ENCODE results near the gene SIRPG.

DNA sequence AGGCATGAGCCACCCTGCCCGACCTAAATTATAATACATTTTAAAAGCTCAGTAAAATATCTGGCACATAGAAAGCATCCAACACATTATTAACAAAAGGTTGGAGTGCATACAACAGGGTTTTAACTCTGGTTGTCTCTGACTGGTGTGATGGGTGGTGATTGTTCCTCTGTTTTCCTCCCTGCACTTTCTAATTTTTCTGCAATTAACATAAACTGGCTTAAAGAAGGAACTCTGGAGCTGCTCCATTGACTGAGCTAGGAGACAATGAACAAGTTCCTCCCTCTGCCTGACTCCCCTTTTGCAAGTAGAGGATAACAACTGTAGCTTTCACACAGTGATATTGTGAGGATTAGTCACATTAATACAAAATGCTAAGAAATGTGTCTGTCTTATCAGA lies 48.5 kb upstream of the SIRPG start:
- TF ChIP-seq, protein P1, sequence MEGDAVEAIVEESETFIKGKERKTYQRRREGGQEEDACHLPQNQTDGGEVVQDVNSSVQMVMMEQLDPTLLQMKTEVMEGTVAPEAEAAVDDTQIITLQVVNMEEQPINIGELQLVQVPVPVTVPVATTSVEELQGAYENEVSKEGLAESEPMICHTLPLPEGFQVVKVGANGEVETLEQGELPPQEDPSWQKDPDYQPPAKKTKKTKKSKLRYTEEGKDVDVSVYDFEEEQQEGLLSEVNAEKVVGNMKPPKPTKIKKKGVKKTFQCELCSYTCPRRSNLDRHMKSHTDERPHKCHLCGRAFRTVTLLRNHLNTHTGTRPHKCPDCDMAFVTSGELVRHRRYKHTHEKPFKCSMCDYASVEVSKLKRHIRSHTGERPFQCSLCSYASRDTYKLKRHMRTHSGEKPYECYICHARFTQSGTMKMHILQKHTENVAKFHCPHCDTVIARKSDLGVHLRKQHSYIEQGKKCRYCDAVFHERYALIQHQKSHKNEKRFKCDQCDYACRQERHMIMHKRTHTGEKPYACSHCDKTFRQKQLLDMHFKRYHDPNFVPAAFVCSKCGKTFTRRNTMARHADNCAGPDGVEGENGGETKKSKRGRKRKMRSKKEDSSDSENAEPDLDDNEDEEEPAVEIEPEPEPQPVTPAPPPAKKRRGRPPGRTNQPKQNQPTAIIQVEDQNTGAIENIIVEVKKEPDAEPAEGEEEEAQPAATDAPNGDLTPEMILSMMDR (IDR thresholded peaks at IDR 0.05 in 2 of 3, conservative IDR thresholded peaks at IDR 0.05 in 1 of 3; ENCODE audit: control insufficient read depth in 2 of 3, extremely low read depth in 1 of 3, insufficient read depth in 1 of 3, low read depth in 3 of 3, low read length in 3 of 3), result no peak
- no peak for TF ChIP-seq SIX5 (IDR thresholded peaks at IDR 0.05; ENCODE audit: low read depth, low read length, severe bottlenecking)
- TF ChIP-seq TAF1 (IDR thresholded peaks at IDR 0.05; ENCODE audit: borderline replicate concordance, low read depth, low read length), result no peak
- no peak for TF ChIP-seq CREB1 (IDR thresholded peaks at IDR 0.05; ENCODE audit: low read depth)
- TF ChIP-seq, protein P2, sequence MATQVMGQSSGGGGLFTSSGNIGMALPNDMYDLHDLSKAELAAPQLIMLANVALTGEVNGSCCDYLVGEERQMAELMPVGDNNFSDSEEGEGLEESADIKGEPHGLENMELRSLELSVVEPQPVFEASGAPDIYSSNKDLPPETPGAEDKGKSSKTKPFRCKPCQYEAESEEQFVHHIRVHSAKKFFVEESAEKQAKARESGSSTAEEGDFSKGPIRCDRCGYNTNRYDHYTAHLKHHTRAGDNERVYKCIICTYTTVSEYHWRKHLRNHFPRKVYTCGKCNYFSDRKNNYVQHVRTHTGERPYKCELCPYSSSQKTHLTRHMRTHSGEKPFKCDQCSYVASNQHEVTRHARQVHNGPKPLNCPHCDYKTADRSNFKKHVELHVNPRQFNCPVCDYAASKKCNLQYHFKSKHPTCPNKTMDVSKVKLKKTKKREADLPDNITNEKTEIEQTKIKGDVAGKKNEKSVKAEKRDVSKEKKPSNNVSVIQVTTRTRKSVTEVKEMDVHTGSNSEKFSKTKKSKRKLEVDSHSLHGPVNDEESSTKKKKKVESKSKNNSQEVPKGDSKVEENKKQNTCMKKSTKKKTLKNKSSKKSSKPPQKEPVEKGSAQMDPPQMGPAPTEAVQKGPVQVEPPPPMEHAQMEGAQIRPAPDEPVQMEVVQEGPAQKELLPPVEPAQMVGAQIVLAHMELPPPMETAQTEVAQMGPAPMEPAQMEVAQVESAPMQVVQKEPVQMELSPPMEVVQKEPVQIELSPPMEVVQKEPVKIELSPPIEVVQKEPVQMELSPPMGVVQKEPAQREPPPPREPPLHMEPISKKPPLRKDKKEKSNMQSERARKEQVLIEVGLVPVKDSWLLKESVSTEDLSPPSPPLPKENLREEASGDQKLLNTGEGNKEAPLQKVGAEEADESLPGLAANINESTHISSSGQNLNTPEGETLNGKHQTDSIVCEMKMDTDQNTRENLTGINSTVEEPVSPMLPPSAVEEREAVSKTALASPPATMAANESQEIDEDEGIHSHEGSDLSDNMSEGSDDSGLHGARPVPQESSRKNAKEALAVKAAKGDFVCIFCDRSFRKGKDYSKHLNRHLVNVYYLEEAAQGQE (IDR thresholded peaks at IDR 0.05; ENCODE audit: low read depth, low read length), result no peak
- no peak for TF ChIP-seq CEBPB (IDR thresholded peaks at IDR 0.05; ENCODE audit: borderline replicate concordance in 1 of 2, low read depth in 2 of 2, low read length in 2 of 2)
- TF ChIP-seq EGR1 (IDR thresholded peaks at IDR 0.05; ENCODE audit: borderline replicate concordance in 1 of 2, low read depth in 2 of 2, low read length in 2 of 2), result no peak
- TF ChIP-seq, protein P3, sequence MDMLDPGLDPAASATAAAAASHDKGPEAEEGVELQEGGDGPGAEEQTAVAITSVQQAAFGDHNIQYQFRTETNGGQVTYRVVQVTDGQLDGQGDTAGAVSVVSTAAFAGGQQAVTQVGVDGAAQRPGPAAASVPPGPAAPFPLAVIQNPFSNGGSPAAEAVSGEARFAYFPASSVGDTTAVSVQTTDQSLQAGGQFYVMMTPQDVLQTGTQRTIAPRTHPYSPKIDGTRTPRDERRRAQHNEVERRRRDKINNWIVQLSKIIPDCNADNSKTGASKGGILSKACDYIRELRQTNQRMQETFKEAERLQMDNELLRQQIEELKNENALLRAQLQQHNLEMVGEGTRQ (IDR thresholded peaks at IDR 0.05; ENCODE audit: borderline replicate concordance, low read depth, low read length), result no peak
- no peak for TF ChIP-seq ETV6 (conservative IDR thresholded peaks at IDR 0.05 in 1 of 2, IDR thresholded peaks at IDR 0.05 in 1 of 2; ENCODE audit: borderline replicate concordance in 1 of 2, low read depth in 1 of 2)

Measured in GM12878 (cell line).